OCI-LY7 (cell line): Measurements from ENCODE around the gene HMG20B. TPM values are rescaled to one million over a fixed set of nuclear protein-coding genes. Genes with fewer than 3 reads are reported as not detected.
A peak's percentile ranks its signal among the peaks of the same experiment; 100 is the strongest.

Experiments
- BruUV-seq: library from RNA; stranded (reverse); fragments of 400-500 nt; replicated peaks from 2 replicates; lab custom pipeline; 2021; lab: Mats Ljungman, UMichigan
- CTCF ChIA-PET: fragments of 300-600 bp; sonication (Branson Sonifier 250); formaldehyde crosslinking; loops from one replicate; lab custom pipeline; 2022; ENCODE audit warnings: antibody characterized with exemption; ENCODE audit not compliant: unreplicated experiment; lab: Charles Lee
- POLR2A ChIA-PET: fragments of 300-600 bp; sonication (Branson Sonifier 250); formaldehyde crosslinking; loops from one replicate; lab custom pipeline; 2022; ENCODE audit warnings: antibody characterized with exemption; lab: Charles Lee
- DNase-seq: peaks from one replicate; pipeline ENCODE4 v3.0.0-alpha.2; 2015; ENCODE audit warnings: low spot score
- H2AFZ ChIP-seq: fragments of 200-600 bp; sonication (generic), shearing (Covaris generic); 2 replicates; pipeline ENCODE4 v1.6.1; 2014; ENCODE audit warnings: mild to moderate bottlenecking, antibody characterized with exemption, low read length, moderate library complexity
- H3K27ac ChIP-seq: fragments of 200-600 bp; sonication (generic); 2 replicates; pipeline ENCODE4 v1.5.1; 2014; ENCODE audit warnings: mixed run types, low read depth, mild to moderate bottlenecking, moderate library complexity, low read length, inconsistent platforms; ENCODE audit not compliant: poor library complexity, severe bottlenecking
- H3K36me3 ChIP-seq: fragments of 200-600 bp; sonication (generic); 2 replicates; pipeline ENCODE4 v1.6.1; 2014; ENCODE audit warnings: mild to moderate bottlenecking, antibody characterized with exemption, low read length, moderate library complexity, mixed read lengths; ENCODE audit not compliant: insufficient read depth
- H3K4me1 ChIP-seq: fragments of 200-600 bp; sonication (generic); 2 replicates; pipeline ENCODE4 v1.5.1; 2014; ENCODE audit warnings: mild to moderate bottlenecking, low read length; ENCODE audit not compliant: insufficient read depth, poor library complexity, severe bottlenecking
- H3K4me2 ChIP-seq: fragments of 200-600 bp; sonication (generic); 2 replicates; pipeline ENCODE4 v1.6.1; 2014; ENCODE audit warnings: mild to moderate bottlenecking, low read length
- H3K4me3 ChIP-seq: fragments of 200-600 bp; sonication (generic); 2 replicates; pipeline ENCODE4 v1.5.1; 2014; ENCODE audit warnings: mild to moderate bottlenecking, low read depth, low read length; ENCODE audit not compliant: poor library complexity, severe bottlenecking
- H3K79me2 ChIP-seq: fragments of 200-600 bp; sonication (generic); 2 replicates; pipeline ENCODE4 v1.6.1; 2016; ENCODE audit warnings: low read depth, mild to moderate bottlenecking, low read length, moderate library complexity, mixed read lengths; ENCODE audit not compliant: insufficient read depth
- H3K9me2 ChIP-seq: fragments of 200-600 bp; sonication (generic); 2 replicates; pipeline ENCODE4 v1.6.1; 2016; ENCODE audit warnings: mild to moderate bottlenecking, low read length, mixed read lengths; ENCODE audit not compliant: insufficient read depth
- H3K9me3 ChIP-seq: fragments of 200-600 bp; sonication (generic); 2 replicates; pipeline ENCODE4 v1.6.1; 2014; ENCODE audit warnings: mild to moderate bottlenecking, mixed run types, low read length, mixed read lengths
- H4K20me1 ChIP-seq: fragments of 200-600 bp; sonication (generic); 2 replicates; pipeline ENCODE4 v1.6.1; 2014; ENCODE audit warnings: mild to moderate bottlenecking, antibody characterized with exemption, low read length, moderate library complexity, mixed read lengths; ENCODE audit not compliant: insufficient read depth
- CTCF ChIP-seq: fragments of 200-600 bp; sonication (generic); conservative IDR thresholded peaks from 2 replicates; pipeline ENCODE4 v1.5.1; 2014; ENCODE audit warnings: mild to moderate bottlenecking, antibody characterized with exemption, low read length, moderate library complexity, mixed read lengths
- EZH2phosphoT487 ChIP-seq: fragments of 200-600 bp; sonication (generic); IDR thresholded peaks from 2 replicates; pipeline ENCODE4 v1.6.1; 2018; ENCODE audit warnings: low read depth, borderline replicate concordance, mild to moderate bottlenecking, mixed run types, antibody characterized with exemption, low read length, moderate library complexity, mixed read lengths
- intact Hi-C: fragments of 100-400 bp; cut with micrococcal nuclease; formaldehyde crosslinking; loops from one replicate; pipeline ENCODE4 v1.10.0; 2022; ENCODE audit not compliant: unreplicated experiment
- total RNA-seq, 2 experiments: library from RNA; depleted of rRNA in 1 of 2; stranded (reverse); fragments of >200 nt in 1 of 2; shearing (Covaris generic) in 1 of 2; gene quantifications; 2 replicates each; pipeline ENCODE4 v1.2.3, GENCODE V29; 2014 to 2022

HMG20B gene
- total RNA-seq, 2 experiments from 2014 or later, result 91.0 to 119 TPM

DNA sequence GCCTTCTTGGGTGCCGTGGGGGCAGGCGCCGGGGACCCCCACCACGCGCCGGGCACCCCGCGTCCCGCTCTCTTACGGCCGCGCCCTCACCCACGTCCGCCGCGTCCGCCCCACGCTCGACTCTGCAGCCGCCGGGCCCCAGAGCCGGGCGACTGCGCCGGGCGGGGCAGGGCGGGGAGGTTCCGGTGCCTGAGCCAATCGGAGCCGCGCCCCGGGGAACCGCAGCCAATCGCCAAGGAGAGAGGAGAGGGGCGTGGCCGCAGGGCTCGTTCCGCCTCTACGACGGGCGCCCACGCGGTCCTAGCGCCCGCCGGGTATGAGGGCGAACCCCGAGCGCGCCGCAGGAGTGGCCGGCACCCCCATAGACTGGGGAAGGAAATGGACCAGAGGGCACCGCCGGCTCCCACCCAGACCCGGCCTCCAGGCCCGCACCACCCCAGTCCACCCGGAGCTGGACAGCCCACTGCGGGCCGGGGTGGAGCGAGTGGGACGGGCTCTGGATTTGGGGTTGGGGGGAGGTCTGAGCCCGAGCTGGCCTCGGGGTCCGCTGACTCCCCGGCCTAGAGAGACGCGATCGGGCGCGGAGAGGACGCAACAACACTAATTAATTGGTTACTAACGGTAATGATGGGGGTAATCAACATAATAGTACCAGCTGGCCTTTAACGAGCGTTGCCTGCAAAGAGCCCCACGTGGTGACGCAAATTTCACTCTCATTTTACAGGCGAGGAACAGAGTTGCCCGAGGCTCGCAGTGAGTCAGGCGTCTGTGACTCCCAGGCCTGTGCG is 15.1 kb upstream of the HMG20B start, which contains the start of gene MFSD12:
TSS of gene MFSD12 (minus strand) at position 126 of the 788 bp plus-strand sequence. CDS start 183 bp downstream, outside the sequence.
- H3K36me3 ChIP-seq, result no peaks in the 10 kb centered on the region; the same call in 1 of the 2 replicates
- H2AFZ ChIP-seq, result peak within 1 kb of the TSS; percentile 82
- H3K4me3 ChIP-seq, result peak within 1 kb of the TSS; percentile 72
- intact Hi-C loops, result loop anchor here (1.0 kb wide), 1 partner anchor 15 kb away; the partner anchor contains the start of gene HMG20B
- H3K4me1 ChIP-seq, result peaks cover 74% of the 10 kb centered on the region
- H3K4me2 ChIP-seq, result peak within 1 kb of the TSS; percentile 91
- peaks cover 39% of the 10 kb centered on the region; the same call in 1 of the 2 replicates for H3K79me2 ChIP-seq
- no peaks in the 10 kb centered on the region for H3K9me3 ChIP-seq
- TSS peak; percentile 79 for BruUV-seq
- peak within 1 kb of the TSS; percentile 51 for H3K27ac ChIP-seq
- 0 out of 2 replicates have a peak, but pooled peaks cover 4% of the 10 kb centered on the region for H4K20me1 ChIP-seq
- ChIA-PET POLR2A (interaction anchor here (0.6 to 1.6 kb wide), 2 partner anchors 16 to 260 kb away, joined by 3 to 5 read pairs; no protein-coding TSS in a partner anchor), CTCF (interaction anchor here (0.6 kb wide), 1 partner anchor 31 kb away, joined by 3 read pairs; no protein-coding TSS in a partner anchor)
- TF ChIP-seq EZH2phosphoT487, result no peak
- TF ChIP-seq CTCF, result no peak
- no peaks in the 10 kb centered on the region for H3K9me2 ChIP-seq
- DNase-seq, result peak; percentile 95

DNA sequence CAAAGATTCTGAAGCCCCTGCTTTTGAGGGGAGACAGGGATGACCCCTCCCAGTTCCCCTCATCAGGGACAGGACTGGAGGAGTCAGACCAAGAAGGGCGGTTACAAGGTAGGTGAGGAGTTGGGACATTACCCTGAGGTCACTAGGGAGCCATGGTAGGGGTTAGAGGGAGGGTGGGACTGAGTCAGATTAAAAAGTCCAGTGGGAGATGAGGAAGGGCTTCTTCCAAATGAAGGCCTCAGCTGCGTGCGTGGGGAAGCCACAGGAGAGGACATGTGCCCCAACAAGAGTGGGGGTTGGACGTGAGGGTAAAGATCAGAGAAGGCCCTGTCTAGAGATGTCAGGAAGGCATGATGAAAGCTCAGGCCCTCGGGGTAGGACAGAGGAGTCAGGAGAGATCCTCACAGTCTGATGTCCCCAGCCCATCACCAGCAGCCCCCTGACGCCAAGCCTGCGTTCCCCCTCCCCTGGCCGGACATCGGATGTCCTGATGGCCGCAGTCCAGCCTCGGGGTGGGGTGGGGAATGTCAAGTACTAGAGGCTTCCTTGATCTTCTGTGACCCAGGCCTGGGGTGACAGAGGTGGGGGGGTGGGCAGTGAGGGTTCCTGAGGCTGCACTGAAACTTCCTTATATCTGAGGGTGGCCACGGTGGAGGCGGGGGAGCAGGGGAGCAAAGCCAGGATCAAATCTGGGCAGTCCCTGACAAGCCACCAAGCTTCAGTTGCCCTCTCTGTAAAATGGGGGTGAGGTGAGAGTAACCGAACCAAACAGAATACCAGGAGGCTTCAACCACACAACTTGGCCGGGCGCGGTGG is 8.8 kb upstream of the HMG20B start:
- POLR2A ChIA-PET, result interaction anchor here (0.6 kb wide), 1 partner anchor 10 kb away, joined by 4 read pairs; no protein-coding TSS in a partner anchor
- no peaks in the 10 kb centered on the region for H4K20me1 ChIP-seq
- no TSS peak for BruUV-seq
- H3K4me2 ChIP-seq, result no peak overlapping the region
- intact Hi-C loops, result no loop called here
- no peak overlapping the region for H3K4me3 ChIP-seq
- CTCF ChIA-PET, result interaction anchor here (0.9 kb wide), 1 partner anchor 18 kb away, joined by 4 read pairs; no protein-coding TSS in a partner anchor
- H2AFZ ChIP-seq, result no peak overlapping the region
- no peaks in the 10 kb centered on the region for H3K9me2 ChIP-seq
- no peak for TF ChIP-seq EZH2phosphoT487
- TF ChIP-seq CTCF, result no peak
- no peaks in the 10 kb centered on the region for H3K36me3 ChIP-seq
- DNase-seq, result no peak
- no peaks in the 10 kb centered on the region for H3K9me3 ChIP-seq
- no peaks in the 10 kb centered on the region for H3K79me2 ChIP-seq
- H3K4me1 ChIP-seq, result peaks cover 23% of the 10 kb centered on the region
- H3K27ac ChIP-seq, result no peak overlapping the region
